GM23248 (cell line): Measurements from ENCODE around the gene FCHSD1.

Source experiments
- EZH2 ChIP-seq: fragments of 200-600 bp; sonication (generic); IDR thresholded peaks from 2 replicates; pipeline ENCODE4 v1.6.1; 2018; ENCODE audit warnings: antibody characterized with exemption, mild to moderate bottlenecking; ENCODE audit not compliant: insufficient read depth, poor library complexity, severe bottlenecking
- EZH2phosphoT487 ChIP-seq: fragments of 200-600 bp; sonication (generic); IDR thresholded peaks from 2 replicates; pipeline ENCODE4 v1.6.1; 2018; ENCODE audit warnings: antibody characterized with exemption, moderate library complexity, mild to moderate bottlenecking, low read depth; ENCODE audit not compliant: insufficient read depth

GRCh38 chr5:141602606-141603005 is 48.6 kb downstream of the FCHSD1 start:
- TF ChIP-seq EZH2 (no peak), EZH2phosphoT487 (no peak)
